K562 (cell line): Measurements from ENCODE around the gene PAFAH1B2.
"Not testable (repeated sequence)": the region's sequence is repeated elsewhere in the genome, so short reads cannot be mapped to it uniquely, and the experiment has no call there.

Source experiments
- CBFB ChIP-seq: sonication (generic); formaldehyde crosslinking; IDR thresholded peaks from 2 replicates; pipeline ENCODE4 v1.4.0; 2020; ENCODE audit warnings: mild to moderate bottlenecking, missing genetic modification reagents
- CBX5 ChIP-seq: IDR thresholded peaks from 2 replicates; pipeline ENCODE4 v1.6.1; 2014; ENCODE audit warnings: low read depth, borderline replicate concordance
- CTCF ChIP-seq, 3 experiments: IDR thresholded peaks in 2 of 3; conservative IDR thresholded peaks in 1 of 3; 2 replicates each; pipeline ENCODE4 v1.5.1; 2011 to 2012; ENCODE audit warnings: low read length in 3 of 3, mild to moderate bottlenecking in 3 of 3, control low read depth in 2 of 3, improper control_type of control experiment in 1 of 3, inconsistent platforms in 1 of 3, low read depth in 1 of 3, mixed read lengths in 1 of 3, moderate library complexity in 1 of 3; ENCODE audit not compliant: insufficient read depth in 2 of 3
- NRF1 ChIP-seq, 2 experiments: fragments of 450-650 bp; IDR thresholded peaks in 1 of 2; conservative IDR thresholded peaks in 1 of 2; 2 replicates each; pipeline ENCODE4 v1.6.1; 2014; ENCODE audit warnings: mild to moderate bottlenecking in 2 of 2
- RNF2 ChIP-seq: sonication (generic); IDR thresholded peaks from 2 replicates; pipeline ENCODE4 v1.6.1; 2016
- SP2 ChIP-seq: IDR thresholded peaks from 2 replicates; pipeline ENCODE4 v1.6.1; 2011; ENCODE audit warnings: mild to moderate bottlenecking, low read depth, low read length, moderate library complexity; ENCODE audit not compliant: poor library complexity, severe bottlenecking; ENCODE audit errors: extremely low read depth
- STAT5A ChIP-seq: IDR thresholded peaks from 2 replicates; pipeline ENCODE4 v1.6.1; 2012; ENCODE audit warnings: low read length, inconsistent platforms, borderline replicate concordance

- TF ChIP-seq CBFB (CRISPR knock-in tag); CTCF (IDR thresholded peaks at IDR 0.05 in 2 of 3, conservative IDR thresholded peaks at IDR 0.05 in 1 of 3; ENCODE audit: insufficient read depth in 2 of 3, low read depth in 1 of 3, low read length in 3 of 3); SP2; STAT5A; CBX5; RNF2; NRF1 (conservative IDR thresholded peaks at IDR 0.05 in 1 of 2, IDR thresholded peaks at IDR 0.05 in 1 of 2): not testable (repeated sequence)
These were observed 13.7 kb upstream of the PAFAH1B2 start for GRCh38 chr11:117130396-117130795.
